ENCODE data around the gene VSIG10.

- TF ChIP-seq CTCF (IDR thresholded peaks at IDR 0.05) (no peak; the same call in 1 of the 2 replicates), REST (IDR thresholded peaks at IDR 0.05; ENCODE audit: insufficient read depth in 1 of 2, low read depth in 2 of 2, low read length in 1 of 2) (no peak), POLR2AphosphoS5 (IDR thresholded peaks at IDR 0.05; ENCODE audit: low read depth, low read length) (no peak), SIN3A (IDR thresholded peaks at IDR 0.05; ENCODE audit: borderline replicate concordance, insufficient read depth, low read depth, low read length) (no peak)
Observed at GRCh38 chr12:118064608-118065007, 39.2 kb downstream of the VSIG10 start.

Data from Panc1 (cell line).